CD4-positive, alpha-beta T cell (primary cell): Measurements from ENCODE around the gene ANKS1B. TPM values are rescaled to one million over a fixed set of nuclear protein-coding genes. Genes with fewer than 3 reads are reported as not detected.

ENCODE experiments used
- ATAC-seq: fragments of 200-7000 bp; cut with Tn5 transposase; one replicate; pipeline ENCODE4 v1.10.0; 2022; ENCODE audit warnings: mild to moderate bottlenecking; ENCODE audit not compliant: poor library complexity
- CTCF ChIA-PET: fragments of 350-600 bp; sonication (Branson Sonifier 250); formaldehyde crosslinking; loops from one replicate; lab custom pipeline; 2021; ENCODE audit warnings: antibody characterized with exemption, inconsistent platforms; lab: Charles Lee
- POLR2A ChIA-PET: fragments of 350-600 bp; sonication (Branson Sonifier 250); formaldehyde crosslinking; loops from one replicate; lab custom pipeline; 2021; ENCODE audit warnings: antibody characterized with exemption, inconsistent platforms; lab: Charles Lee
- DNase-seq, 14 experiments: peaks; one replicate each; pipeline ENCODE4 v3.0.0-alpha.2; 2013 to 2020; ENCODE audit warnings: mixed read lengths in 2 of 14
- H3K27ac ChIP-seq, 2 donors: one replicate each; pipeline versions ENCODE4 v1.5.1 to v1.7.0; 2013; ENCODE audit warnings: low read length in 2 of 2, low read depth in 1 of 2, mild to moderate bottlenecking in 1 of 2
- H3K27me3 ChIP-seq, 2 experiments: 1 replicate in 1 of 2; 2 replicates in 1 of 2; pipeline versions ENCODE4 v1.6.1 to v1.7.0; 2013; ENCODE audit warnings: low read length in 2 of 2, control low read depth in 1 of 2, mild to moderate bottlenecking in 1 of 2, moderate library complexity in 1 of 2; ENCODE audit not compliant: insufficient read depth in 2 of 2, control insufficient read depth in 1 of 2
- H3K36me3 ChIP-seq: one replicate; pipeline ENCODE4 v1.6.1; 2013; ENCODE audit warnings: low read length, control low read depth; ENCODE audit not compliant: insufficient read depth
- H3K4me1 ChIP-seq: one replicate; pipeline ENCODE4 v1.6.1; 2013; ENCODE audit warnings: low read length, control low read depth; ENCODE audit not compliant: insufficient read depth
- H3K4me3 ChIP-seq: one replicate; pipeline ENCODE4 v1.5.1; 2013; ENCODE audit warnings: mild to moderate bottlenecking, low read length, moderate library complexity
- H3K9me3 ChIP-seq, 2 experiments: 1 replicate in 1 of 2; 2 replicates in 1 of 2; pipeline versions ENCODE4 v1.6.1 to v1.7.0; 2013; ENCODE audit warnings: low read length in 2 of 2, mild to moderate bottlenecking in 2 of 2, control low read depth in 1 of 2, moderate library complexity in 1 of 2; ENCODE audit not compliant: control insufficient read depth in 1 of 2, insufficient read depth in 1 of 2
- H3K27ac Mint-ChIP-seq: one replicate; pipeline ENCODE4 v1.8.0; 2020; ENCODE audit warnings: mixed read lengths
- H3K27me3 Mint-ChIP-seq: one replicate; pipeline ENCODE4 v1.8.0; 2021; ENCODE audit warnings: mixed read lengths
- H3K36me3 Mint-ChIP-seq: one replicate; pipeline ENCODE4 v1.8.0; 2021; ENCODE audit warnings: low read depth, mixed read lengths
- H3K4me1 Mint-ChIP-seq: one replicate; pipeline ENCODE4 v1.8.0; 2021; ENCODE audit warnings: low read depth, mixed read lengths
- H3K4me3 Mint-ChIP-seq: one replicate; pipeline ENCODE4 v1.8.0; 2020; ENCODE audit warnings: mild to moderate bottlenecking, mixed read lengths
- H3K9me3 Mint-ChIP-seq: one replicate; pipeline ENCODE4 v1.8.0; 2020; ENCODE audit warnings: mixed read lengths
- intact Hi-C, 2 experiments: fragments of 100-400 bp; cut with DNase I in 1 of 2; cut with micrococcal nuclease in 1 of 2; formaldehyde crosslinking; loops; one replicate each; pipeline versions ENCODE4 v1.15.1 to v1.9.0; 2023 to 2025; cut with DNase I, micrococcal nuclease
- total RNA-seq, 174 experiments: library from RNA in 2 of 174; stranded (reverse) in 2 of 174; gene quantifications; one replicate each; pipeline ENCODE4 v1.2.3 and lab custom pipeline; 2021 to 2026
- TF ChIP-seq, protein P1 (sequence below): fragments of 200-600 bp; IDR thresholded peaks from one replicate; pipeline ENCODE4 v1.8.0; 2022; ENCODE audit warnings: antibody characterized with exemption, mild to moderate bottlenecking

Gene ANKS1B
- total RNA-seq, 2 experiments from 2014 or later, result 0.16 to 1.1 TPM

DNA sequence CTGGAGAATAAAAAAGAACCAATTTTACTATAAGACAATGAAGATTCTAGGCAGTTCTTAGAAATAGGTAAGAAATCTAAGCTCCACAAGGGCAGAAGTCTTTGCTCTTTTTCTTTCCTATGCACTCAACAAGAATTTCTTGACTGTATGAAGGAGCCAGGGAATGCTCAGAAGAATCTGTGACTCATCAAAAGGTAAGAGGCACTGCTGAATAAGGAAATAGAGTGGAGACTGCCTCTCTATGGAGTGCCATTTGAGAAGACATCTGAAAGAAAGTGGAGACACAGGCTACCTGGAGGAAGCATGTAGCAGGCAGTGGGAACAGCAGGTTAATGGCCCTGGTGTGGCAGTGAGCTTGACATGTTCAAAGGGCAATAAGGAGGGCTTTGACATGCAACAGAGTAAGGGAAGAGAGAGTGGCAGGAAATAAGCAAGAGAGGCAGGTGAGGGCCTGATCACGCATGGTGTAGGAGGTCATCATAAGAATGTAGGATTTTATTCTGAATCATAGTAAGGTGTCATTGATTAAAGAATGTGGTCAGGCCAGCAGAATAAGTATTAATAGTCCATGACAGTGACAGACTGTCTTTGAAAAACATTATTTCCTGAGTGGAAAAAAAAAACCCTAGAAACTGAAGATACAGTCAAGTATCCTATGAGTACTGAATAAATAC is 783.9 kb downstream of the ANKS1B start:
- ChIA-PET CTCF (no interaction called here), POLR2A (no interaction called here)
- H3K9me3 ChIP-seq, result peaks cover 0 to 3% of the 10 kb centered on the region in 2 experiments
- no peaks in the 10 kb centered on the region for H3K27me3 ChIP-seq
- H3K4me1 Mint-ChIP-seq, result no peaks in the 10 kb centered on the region
- no peak for DNase-seq
- no peaks in the 10 kb centered on the region for H3K36me3 ChIP-seq
- H3K27ac Mint-ChIP-seq, result no peak overlapping the region
- H3K9me3 Mint-ChIP-seq, result peaks cover 2% of the 10 kb centered on the region
- H3K4me3 ChIP-seq, result no peak overlapping the region
- no peaks in the 10 kb centered on the region for H3K36me3 Mint-ChIP-seq
- no peaks in the 10 kb centered on the region for H3K4me1 ChIP-seq
- intact Hi-C loops, result no loop called here
- no peak overlapping the region for H3K4me3 Mint-ChIP-seq
- no peak for ATAC-seq
- TF ChIP-seq, protein P1, sequence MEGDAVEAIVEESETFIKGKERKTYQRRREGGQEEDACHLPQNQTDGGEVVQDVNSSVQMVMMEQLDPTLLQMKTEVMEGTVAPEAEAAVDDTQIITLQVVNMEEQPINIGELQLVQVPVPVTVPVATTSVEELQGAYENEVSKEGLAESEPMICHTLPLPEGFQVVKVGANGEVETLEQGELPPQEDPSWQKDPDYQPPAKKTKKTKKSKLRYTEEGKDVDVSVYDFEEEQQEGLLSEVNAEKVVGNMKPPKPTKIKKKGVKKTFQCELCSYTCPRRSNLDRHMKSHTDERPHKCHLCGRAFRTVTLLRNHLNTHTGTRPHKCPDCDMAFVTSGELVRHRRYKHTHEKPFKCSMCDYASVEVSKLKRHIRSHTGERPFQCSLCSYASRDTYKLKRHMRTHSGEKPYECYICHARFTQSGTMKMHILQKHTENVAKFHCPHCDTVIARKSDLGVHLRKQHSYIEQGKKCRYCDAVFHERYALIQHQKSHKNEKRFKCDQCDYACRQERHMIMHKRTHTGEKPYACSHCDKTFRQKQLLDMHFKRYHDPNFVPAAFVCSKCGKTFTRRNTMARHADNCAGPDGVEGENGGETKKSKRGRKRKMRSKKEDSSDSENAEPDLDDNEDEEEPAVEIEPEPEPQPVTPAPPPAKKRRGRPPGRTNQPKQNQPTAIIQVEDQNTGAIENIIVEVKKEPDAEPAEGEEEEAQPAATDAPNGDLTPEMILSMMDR, result no peak
- no peaks in the 10 kb centered on the region for H3K27me3 Mint-ChIP-seq
- H3K27ac ChIP-seq, result no peak overlapping the region

DNA sequence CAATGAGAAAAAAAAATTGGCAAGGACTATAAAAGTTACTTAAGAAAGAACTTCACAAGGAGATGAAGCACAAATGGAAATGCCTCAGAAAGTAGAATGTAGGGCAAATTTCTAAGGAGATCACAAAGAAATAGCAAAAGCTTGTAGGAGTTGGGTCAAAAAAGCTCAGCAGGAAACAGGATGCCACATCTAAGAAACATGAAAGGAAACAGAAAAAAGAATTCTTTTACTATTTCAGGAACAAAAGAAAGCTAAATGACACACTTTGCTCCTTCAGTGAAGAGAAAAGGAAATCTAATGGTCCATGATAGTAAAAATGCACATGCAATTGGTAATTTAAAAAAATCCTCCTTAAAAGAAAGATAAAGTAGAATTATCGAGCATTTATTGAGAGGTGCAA is 789.3 kb downstream of the ANKS1B start:
- intact Hi-C loops, result no loop called here
- no peak overlapping the region for H3K27ac ChIP-seq
- H3K9me3 ChIP-seq, result no peaks in the 10 kb centered on the region
- CTCF ChIA-PET, result no interaction called here
- Mint-ChIP-seq H3K9me3 (peaks cover 2% of the 10 kb centered on the region), H3K4me1 (no peaks in the 10 kb centered on the region), H3K27ac (no peak overlapping the region), H3K36me3 (no peaks in the 10 kb centered on the region), H3K4me3 (no peak overlapping the region), H3K27me3 (no peaks in the 10 kb centered on the region)
- no peaks in the 10 kb centered on the region for H3K4me1 ChIP-seq
- H3K27me3 ChIP-seq, result no peaks in the 10 kb centered on the region
- H3K36me3 ChIP-seq, result no peaks in the 10 kb centered on the region
- POLR2A ChIA-PET, result no interaction called here
- DNase-seq, result no peak
- ATAC-seq, result no peak
- H3K4me3 ChIP-seq, result no peak overlapping the region
- TF ChIP-seq, protein P1, result no peak

DNA sequence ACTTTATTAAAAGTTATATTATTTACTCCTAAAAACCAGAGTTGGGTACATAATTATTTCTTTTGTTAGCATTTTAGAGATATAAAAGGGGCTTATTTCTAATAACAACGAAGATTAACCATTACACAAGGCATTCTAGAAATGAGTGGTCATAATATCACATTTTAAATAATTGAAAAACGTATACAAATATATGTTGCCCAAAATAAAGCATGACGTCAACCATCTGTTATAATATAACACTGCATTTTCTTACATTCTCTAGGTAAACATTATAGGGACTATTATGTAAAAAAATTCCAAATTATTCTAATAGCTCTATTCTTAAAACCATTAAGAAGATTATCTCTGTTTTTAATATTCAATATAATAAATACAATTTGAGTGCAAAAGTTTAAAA is 792.2 kb downstream of the ANKS1B start:
- no peak overlapping the region for H3K4me3 ChIP-seq
- no peak overlapping the region for H3K4me3 Mint-ChIP-seq
- H3K27ac ChIP-seq, result no peak overlapping the region
- no peak overlapping the region for H3K27ac Mint-ChIP-seq
- no peak for ATAC-seq
- DNase-seq, result no peak
- H3K4me1 ChIP-seq, result no peaks in the 10 kb centered on the region
- H3K4me1 Mint-ChIP-seq, result no peaks in the 10 kb centered on the region
- TF ChIP-seq, protein P1, result no peak
- H3K36me3 Mint-ChIP-seq, result no peaks in the 10 kb centered on the region
- H3K27me3 Mint-ChIP-seq, result no peaks in the 10 kb centered on the region
- POLR2A ChIA-PET, result no interaction called here
- no peaks in the 10 kb centered on the region for H3K36me3 ChIP-seq
- no peaks in the 10 kb centered on the region for H3K9me3 ChIP-seq
- peaks cover 6% of the 10 kb centered on the region for H3K9me3 Mint-ChIP-seq
- intact Hi-C loops, result no loop called here
- CTCF ChIA-PET, result no interaction called here
- no peaks in the 10 kb centered on the region for H3K27me3 ChIP-seq
